Esophagus muscularis mucosa (tissue), 4 donors: ENCODE data around the gene OGN.

Source experiments
- CTCF ChIP-seq, 3 experiments: fragments of 200-600 bp in 2 of 3; fragments of 450-650 bp in 1 of 3; sonication (generic) in 2 of 3; IDR thresholded peaks; one replicate each; pipeline ENCODE4 v1.5.1; 2017 to 2019; ENCODE audit warnings: antibody characterized with exemption in 3 of 3, mild to moderate bottlenecking in 2 of 3, moderate library complexity in 1 of 3
- EP300 ChIP-seq: sonication (generic); formaldehyde crosslinking; IDR thresholded peaks from one replicate; pipeline ENCODE4 v1.6.1; 2017; ENCODE audit warnings: antibody characterized with exemption
- POLR2AphosphoS5 ChIP-seq, 2 donors: sonication (generic); formaldehyde crosslinking; IDR thresholded peaks; one replicate each; pipeline ENCODE4 v1.6.1; 2017; ENCODE audit warnings: antibody characterized with exemption in 2 of 2

DNA sequence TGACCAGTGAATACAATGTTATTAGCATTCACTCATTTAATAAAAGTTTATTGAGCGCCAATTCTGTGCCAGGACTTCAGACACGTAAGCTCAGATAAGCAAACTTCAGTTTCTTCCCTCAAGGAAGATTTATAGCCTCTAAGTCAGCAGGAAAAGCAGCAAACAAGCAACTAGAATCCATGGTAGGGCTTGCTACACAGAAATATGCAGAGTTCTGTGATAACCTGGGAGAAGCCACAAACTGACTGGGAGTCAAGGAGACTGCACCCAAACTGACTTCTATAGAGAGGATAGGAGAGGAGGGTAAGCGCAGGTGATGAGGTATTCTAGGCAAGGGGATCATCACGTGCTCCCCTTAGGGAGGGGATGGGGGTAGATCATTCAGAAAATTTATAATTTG lies 1.4 kb upstream of the OGN start:
- TF ChIP-seq EP300, result no peak
- no peak for TF ChIP-seq CTCF (IDR thresholded peaks at IDR 0.05)
- no peak for TF ChIP-seq POLR2AphosphoS5 (IDR thresholded peaks at IDR 0.05)
